Measurements from ENCODE around the gene OSBP2.

OSBP2 gene

GRCh38 chr22:30870451-30871345, 176.0 kb downstream of the OSBP2 start:
- no peak overlapping the region for H3K27ac ChIP-seq
- TF ChIP-seq ZFX (IDR thresholded peaks at IDR 0.05; ENCODE audit: borderline replicate concordance) (no peak), CTCF (IDR thresholded peaks at IDR 0.05) (no peak)

GRCh38 chr22:30871391-30872284, 177.0 kb downstream of the OSBP2 start:
- no peak overlapping the region for H3K27ac ChIP-seq
- TF ChIP-seq CTCF (IDR thresholded peaks at IDR 0.05): no peak
- TF ChIP-seq ZFX (IDR thresholded peaks at IDR 0.05; ENCODE audit: borderline replicate concordance): no peak

- H3K27ac ChIP-seq: no peak overlapping the region
- no peak for TF ChIP-seq ZFX (IDR thresholded peaks at IDR 0.05; ENCODE audit: borderline replicate concordance)
- no peak for TF ChIP-seq CTCF (IDR thresholded peaks at IDR 0.05)
Observed at GRCh38 chr22:30872285-30873041, 177.8 kb downstream of the OSBP2 start.

GRCh38 chr22:30873086-30873650, 178.5 kb downstream of the OSBP2 start:
- no peak overlapping the region for H3K27ac ChIP-seq
- no peak for TF ChIP-seq CTCF (IDR thresholded peaks at IDR 0.05)
- TF ChIP-seq ZFX (IDR thresholded peaks at IDR 0.05; ENCODE audit: borderline replicate concordance): no peak

GRCh38 chr22:30873661-30874060, 179.0 kb downstream of the OSBP2 start:
- H3K27ac ChIP-seq: no peak overlapping the region
- no peak for TF ChIP-seq CTCF (IDR thresholded peaks at IDR 0.05)
- TF ChIP-seq ZFX (IDR thresholded peaks at IDR 0.05; ENCODE audit: borderline replicate concordance): no peak

- no peak overlapping the region for H3K27ac ChIP-seq
- TF ChIP-seq ZFX (IDR thresholded peaks at IDR 0.05; ENCODE audit: borderline replicate concordance): no peak
- no peak for TF ChIP-seq CTCF (IDR thresholded peaks at IDR 0.05)
Observed at GRCh38 chr22:30874431-30875370, 180.0 kb downstream of the OSBP2 start.

All from 22Rv1 (cell line).